A549 treated with CpdA at 1 μM for 4 hours (cell line): ENCODE results near the gene C6orf58. TPM values are rescaled to one million over a fixed set of nuclear protein-coding genes. Genes with fewer than 3 reads are reported as not detected.

Experiments
- total RNA-seq: library from RNA; stranded (reverse); fragments of 200-300 nt; extraction: Qiagen RNA extraction; gene quantifications from 5 replicates; pipeline ENCODE4 v1.2.3, GENCODE V29; 2022; ENCODE audit warnings: low read depth

Gene C6orf58
- 0.14 to 0.21 TPM (median 0.21 TPM) in 3 of 5 replicates, not detected in the others for total RNA-seq

DNA sequence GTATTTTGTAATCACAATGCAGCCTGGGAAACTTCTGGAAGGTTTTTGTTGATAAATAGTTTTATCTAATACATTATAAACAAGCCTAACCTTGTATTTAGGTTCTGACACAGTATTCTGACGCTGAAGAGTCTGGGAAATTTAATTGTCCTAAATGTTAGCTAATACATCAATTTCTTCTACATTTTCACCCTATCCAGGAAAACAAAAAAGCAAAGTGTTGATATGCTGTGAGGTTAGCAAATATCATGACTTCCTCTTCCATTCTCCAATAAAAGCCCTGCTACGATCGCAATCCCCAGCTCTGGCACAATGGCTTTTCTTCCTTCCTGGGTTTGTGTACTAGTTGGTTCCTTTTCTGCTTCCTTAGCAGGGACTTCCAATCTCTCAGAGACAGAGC, at the start of gene C6orf58:
Gene C6orf58 (plus strand): TSS at position 301 of the 400 bp plus-strand sequence. CDS start 12 bp downstream, at position 313.

Other genes with a start within 250 kb of the C6orf58 start
- 36.1 to 65.4 TPM (median 38.2 TPM) in 5 replicates for gene ECHDC1, start 233.6 kb upstream of the C6orf58 start, total RNA-seq
- 6.0 to 7.4 TPM (median 6.1 TPM) in 5 replicates for gene KIAA0408, start 117.8 kb upstream of the C6orf58 start, total RNA-seq